HCT116 (cell line): ENCODE data around the gene DCBLD2. TPM values are rescaled to one million over a fixed set of nuclear protein-coding genes. Genes with fewer than 3 reads are reported as not detected.

ENCODE experiments used
- ATAC-seq: fragments of 200-7000 bp; cut with Tn5 transposase; 2 replicates; pipeline ENCODE4 v1.9.1; 2020; ENCODE audit warnings: mild to moderate bottlenecking, moderate library complexity
- BruUV-seq: library from RNA; stranded (reverse); fragments of 400-500 nt; replicated peaks from 2 replicates; lab custom pipeline; 2021; lab: Mats Ljungman, UMichigan
- CTCF ChIA-PET: fragments of 300-600 bp; sonication (Branson Sonifier 250); formaldehyde crosslinking; loops from one replicate; lab custom pipeline; 2021; ENCODE audit warnings: antibody characterized with exemption; lab: Charles Lee
- POLR2A ChIA-PET: fragments of 300-600, 350-600 bp; sonication (Branson Sonifier 250); formaldehyde crosslinking; loops from one replicate; lab custom pipeline; 2021; ENCODE audit warnings: antibody characterized with exemption; lab: Charles Lee
- RAD21 ChIA-PET, 2 experiments: fragments of 300-600 bp; sonication (Branson Sonifier 250); formaldehyde crosslinking; loops; one replicate each; lab custom pipeline; 2023; ENCODE audit warnings: low total read pairs in 2 of 2; ENCODE audit not compliant: uncharacterized antibody in 2 of 2, unreplicated experiment in 2 of 2, low non-redundant PET in 1 of 2; lab: Charles Lee
- DNase-seq: peaks from one replicate; pipeline ENCODE4 v3.0.0-alpha.2; 2010; ENCODE audit warnings: low read depth, low spot score
- H2AFZ ChIP-seq: fragments of 200-600 bp; shearing (Covaris generic), sonication (generic); 2 replicates; pipeline ENCODE4 v1.6.1; 2017; ENCODE audit warnings: low read depth, mixed run types, mixed read lengths, antibody characterized with exemption, low read length; ENCODE audit not compliant: poor library complexity, severe bottlenecking
- H3K27ac ChIP-seq: 2 replicates; pipeline ENCODE4 v1.5.1; 2012; ENCODE audit warnings: low read depth, low read length
- H3K27me3 ChIP-seq: fragments of 200-600 bp; sonication (generic); 2 replicates; pipeline ENCODE4 v1.6.1; 2016; ENCODE audit warnings: mixed run types, low read length, mixed read lengths; ENCODE audit not compliant: insufficient read depth
- H3K36me3 ChIP-seq, 2 experiments: fragments of 200-500 bp in 1 of 2; fragments of 200-600 bp in 1 of 2; sonication (Bioruptor generic) in 1 of 2; sonication (generic) in 1 of 2; 2 replicates each; pipeline versions ENCODE4 v1.5.1 to v1.6.1; 2014 to 2016; ENCODE audit warnings: low read length in 2 of 2, inconsistent platforms in 1 of 2, mixed read lengths in 1 of 2, mixed run types in 1 of 2; ENCODE audit not compliant: insufficient read depth in 2 of 2, control insufficient read depth in 1 of 2
- H3K4me1 ChIP-seq, 2 experiments: fragments of 200-600 bp in 1 of 2; sonication (generic) in 1 of 2; 2 replicates each; pipeline versions ENCODE4 v1.5.1 to v1.6.1; 2012 to 2017; ENCODE audit warnings: low read length in 2 of 2, inconsistent platforms in 1 of 2, mild to moderate bottlenecking in 1 of 2, mixed read lengths in 1 of 2, mixed run types in 1 of 2, moderate library complexity in 1 of 2; ENCODE audit not compliant: insufficient read depth in 2 of 2, control insufficient read depth in 1 of 2
- H3K4me2 ChIP-seq: fragments of 200-600 bp; sonication (generic); 2 replicates; pipeline ENCODE4 v1.6.1; 2017; ENCODE audit warnings: mixed run types, low read length, mixed read lengths
- H3K4me3 ChIP-seq, 2 experiments: fragments of 200-600 bp in 1 of 2; sonication (generic) in 1 of 2; replicated peaks in 1 of 2; 2 replicates each; pipeline ENCODE4 v1.5.1; 2011 to 2016; ENCODE audit warnings: low read length in 2 of 2, control low read depth in 1 of 2, low read depth in 1 of 2, mild to moderate bottlenecking in 1 of 2, mixed read lengths in 1 of 2, mixed run types in 1 of 2
- H3K79me2 ChIP-seq: fragments of 200-600 bp; sonication (generic); 2 replicates; pipeline ENCODE4 v1.6.1; 2017; ENCODE audit warnings: mild to moderate bottlenecking, mixed run types, low read length, moderate library complexity, mixed read lengths; ENCODE audit not compliant: insufficient read depth
- H3K9ac ChIP-seq: fragments of 200-600 bp; sonication (generic); 2 replicates; pipeline ENCODE4 v1.6.1; 2016; ENCODE audit warnings: low read length, mixed read lengths
- H3K9me2 ChIP-seq: fragments of 200-600 bp; sonication (generic), shearing (Covaris generic); 2 replicates; pipeline ENCODE4 v1.6.1; 2017; ENCODE audit warnings: mixed run types, mild to moderate bottlenecking, moderate library complexity; ENCODE audit not compliant: insufficient read depth
- H3K9me3 ChIP-seq, 2 experiments: fragments of 200-500 bp in 1 of 2; fragments of 200-600 bp in 1 of 2; sonication (Bioruptor generic) in 1 of 2; sonication (generic) in 1 of 2; 2 replicates each; pipeline ENCODE4 v1.6.1; 2014 to 2017; ENCODE audit warnings: low read length in 2 of 2, mixed read lengths in 2 of 2, inconsistent platforms in 1 of 2, low read depth in 1 of 2, mild to moderate bottlenecking in 1 of 2, mixed run types in 1 of 2, moderate library complexity in 1 of 2; ENCODE audit not compliant: control insufficient read depth in 1 of 2, insufficient read depth in 1 of 2
- H4K20me1 ChIP-seq: fragments of 200-600 bp; sonication (generic), shearing (Covaris generic); 2 replicates; pipeline ENCODE4 v1.6.1; 2017; ENCODE audit warnings: mixed run types, mild to moderate bottlenecking, moderate library complexity; ENCODE audit not compliant: insufficient read depth
- CTCF ChIP-seq, 3 experiments: fragments of 200-600 bp in 1 of 3; sonication (generic) in 1 of 3; IDR thresholded peaks in 2 of 3; conservative IDR thresholded peaks in 1 of 3; 2 replicates each; pipeline ENCODE4 v1.5.1; 2012 to 2017; ENCODE audit warnings: low read depth in 2 of 3, low read length in 2 of 3, antibody characterized with exemption in 1 of 3, borderline replicate concordance in 1 of 3, control low read depth in 1 of 3, mild to moderate bottlenecking in 1 of 3, mixed read lengths in 1 of 3, mixed run types in 1 of 3, moderate library complexity in 1 of 3; ENCODE audit not compliant: insufficient read depth in 1 of 3
- ELF1 ChIP-seq: IDR thresholded peaks from 2 replicates; pipeline ENCODE4 v1.6.1; 2012; ENCODE audit warnings: low read depth, borderline replicate concordance
- EZH2phosphoT487 ChIP-seq: fragments of 200-600 bp; IDR thresholded peaks from 2 replicates; pipeline ENCODE4 v1.6.1; 2018; ENCODE audit warnings: antibody characterized with exemption, borderline replicate concordance
- FOSL1 ChIP-seq: IDR thresholded peaks from 2 replicates; pipeline ENCODE4 v1.6.1; 2012; ENCODE audit warnings: low read depth
- POLR2AphosphoS5 ChIP-seq: IDR thresholded peaks from 2 replicates; pipeline ENCODE4 v1.6.1; 2011; ENCODE audit warnings: mild to moderate bottlenecking, low read depth, low read length, moderate library complexity
- RAD21 ChIP-seq: IDR thresholded peaks from 2 replicates; pipeline ENCODE4 v1.6.1; 2012; ENCODE audit warnings: low read depth, mild to moderate bottlenecking
- REST ChIP-seq: IDR thresholded peaks from 2 replicates; pipeline ENCODE4 v1.6.1; 2012; ENCODE audit warnings: low read depth
- SIN3A ChIP-seq: IDR thresholded peaks from 2 replicates; pipeline ENCODE4 v1.6.1; 2012; ENCODE audit warnings: low read depth
- SP1 ChIP-seq: IDR thresholded peaks from 2 replicates; pipeline ENCODE4 v1.6.1; 2012; ENCODE audit warnings: low read depth
- SRF ChIP-seq: IDR thresholded peaks from 2 replicates; pipeline ENCODE4 v1.6.1; 2012; ENCODE audit warnings: low read depth
- TCF7L2 ChIP-seq: IDR thresholded peaks from 2 replicates; pipeline ENCODE4 v1.7.0; 2011; ENCODE audit warnings: borderline replicate concordance, inconsistent platforms; ENCODE audit not compliant: insufficient read depth, insufficient read length; ENCODE audit errors: extremely low read depth
- YY1 ChIP-seq: IDR thresholded peaks from 2 replicates; pipeline ENCODE4 v1.6.1; 2011; ENCODE audit warnings: low read length, low read depth, moderate library complexity, mild to moderate bottlenecking; ENCODE audit not compliant: insufficient replicate concordance; ENCODE audit errors: extremely low read depth
- ZBTB33 ChIP-seq: IDR thresholded peaks from 2 replicates; pipeline ENCODE4 v1.6.1; 2011; ENCODE audit warnings: mild to moderate bottlenecking, low read length, moderate library complexity; ENCODE audit not compliant: insufficient replicate concordance; ENCODE audit errors: extremely low read depth
- ZFX ChIP-seq: fragments of 450-650 bp; IDR thresholded peaks from 2 replicates; pipeline ENCODE4 v1.6.1; 2017
- ZNF274 ChIP-seq: fragments of 200-500 bp; sonication (Bioruptor generic); IDR thresholded peaks from 2 replicates; pipeline ENCODE4 v1.6.1; 2014; ENCODE audit warnings: mild to moderate bottlenecking, low read depth, low read length, inconsistent platforms
- intact Hi-C: fragments of 100-400 bp; cut with micrococcal nuclease; formaldehyde crosslinking; loops from 2 replicates; pipeline ENCODE4 v1.10.0; 2022
- total RNA-seq: library from RNA; stranded (reverse); gene quantifications from one replicate; pipeline ENCODE4 v1.2.1, GENCODE V29; 2021; ENCODE audit not compliant: unreplicated experiment
- TF ChIP-seq, protein P1 (sequence below): IDR thresholded peaks from 2 replicates; pipeline ENCODE4 v1.6.1; 2012

Gene DCBLD2
- total RNA-seq, 1 experiment from 2014 or later, result 532 TPM

DNA sequence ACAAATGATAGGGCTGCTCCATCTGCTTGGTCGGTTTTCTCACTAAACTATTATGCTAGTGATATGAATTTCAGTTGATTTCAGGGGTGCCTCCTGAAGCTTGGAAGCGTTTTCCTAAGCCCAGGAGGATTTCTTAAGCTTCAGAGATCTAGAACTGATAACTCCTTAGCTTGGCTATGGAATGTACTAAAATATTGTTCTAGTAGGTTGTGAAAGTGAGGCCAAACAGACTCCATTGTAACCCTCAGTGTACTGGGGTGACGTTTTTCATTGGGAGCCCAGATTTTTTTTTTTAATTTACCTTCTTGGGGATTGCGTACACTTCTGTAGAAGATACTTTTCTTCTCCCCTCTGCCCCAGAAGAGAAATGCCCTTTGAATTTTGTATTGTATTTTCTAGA is 155.4 kb downstream of the DCBLD2 start:
- Histone ChIP-seq H3K9me2 (no peaks in the 10 kb centered on the region), H4K20me1 (no peaks in the 10 kb centered on the region), H3K4me1 (peaks cover 2 to 18% of the 10 kb centered on the region in 2 experiments; a peak in 3 of 4 replicates), H3K9ac (no peak overlapping the region), H2AFZ (no peak overlapping the region), H3K4me2 (no peak overlapping the region), H3K4me3 (no peak overlapping the region), H3K79me2 (0 out of 2 replicates have a peak, but pooled peaks cover 3% of the 10 kb centered on the region), H3K27me3 (no peaks in the 10 kb centered on the region), H3K9me3 (no peaks in the 10 kb centered on the region), H3K36me3 (no peaks in the 10 kb centered on the region), H3K27ac (no peak overlapping the region)
- BruUV-seq, result no TSS peak
- CTCF ChIA-PET, result no interaction called here
- DNase-seq (no peak), ATAC-seq (no peak)
- POLR2A ChIA-PET, result no interaction called here
- no peak for TF ChIP-seq YY1
- TF ChIP-seq, protein P1, sequence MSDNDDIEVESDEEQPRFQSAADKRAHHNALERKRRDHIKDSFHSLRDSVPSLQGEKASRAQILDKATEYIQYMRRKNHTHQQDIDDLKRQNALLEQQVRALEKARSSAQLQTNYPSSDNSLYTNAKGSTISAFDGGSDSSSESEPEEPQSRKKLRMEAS, result no peak
- no peak for TF ChIP-seq POLR2AphosphoS5
- TF ChIP-seq SRF, result no peak
- no peak for TF ChIP-seq SP1
- TF ChIP-seq RAD21, result no peak
- TF ChIP-seq ZBTB33, result no peak
- no peak for TF ChIP-seq ZFX
- TF ChIP-seq FOSL1, result no peak
- TF ChIP-seq CTCF (IDR thresholded peaks at IDR 0.05 in 2 of 3, conservative IDR thresholded peaks at IDR 0.05 in 1 of 3; ENCODE audit: borderline replicate concordance in 1 of 3, insufficient read depth in 1 of 3, low read depth in 2 of 3, low read length in 2 of 3), result no peak
- TF ChIP-seq REST, result no peak
- no peak for TF ChIP-seq ZNF274
- TF ChIP-seq EZH2phosphoT487, result no peak
- TF ChIP-seq ELF1, result no peak
- TF ChIP-seq TCF7L2, result no peak
- no peak for TF ChIP-seq SIN3A
- intact Hi-C loops, result no loop called here
- RAD21 ChIA-PET, result no interaction called here
